Measurements from ENCODE around the gene SUN1. TPM values are rescaled to one million over a fixed set of nuclear protein-coding genes. Genes with fewer than 3 reads are reported as not detected.

Gene SUN1
- total and polyA plus RNA-seq, 2 of the 8 experiments (the other 6 are each of a cell fraction or from before 2014, with no cell fraction given), result 108 to 158 TPM

DNA sequence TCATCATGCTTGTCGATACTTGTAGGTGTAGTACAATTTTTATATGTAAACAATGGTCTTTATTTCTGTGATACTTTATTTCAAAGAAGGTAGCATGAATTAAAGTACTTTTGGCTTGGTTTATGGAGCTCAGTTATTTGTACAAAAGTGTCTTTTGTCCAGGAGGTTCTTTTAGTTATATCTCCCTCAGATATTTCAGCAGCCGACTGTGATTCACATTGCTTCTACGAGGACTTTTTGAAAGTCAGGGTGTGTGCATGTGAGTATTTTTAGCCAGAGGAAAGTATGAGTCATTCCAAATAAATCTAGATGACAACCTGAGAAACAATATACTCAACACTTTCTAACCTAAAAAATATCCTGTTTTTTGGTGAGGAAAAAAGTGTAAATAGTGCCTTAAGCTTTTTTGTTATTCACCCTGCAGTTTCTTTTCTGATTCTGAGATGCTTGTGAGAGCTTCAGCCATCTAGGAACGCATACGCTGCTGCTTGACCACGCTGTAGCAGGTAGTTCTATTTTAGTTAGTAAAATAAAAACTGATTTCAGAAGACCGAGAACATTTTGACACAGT is 595 bp upstream of the SUN1 start:
- Histone ChIP-seq H3K9ac (replicated peaks in 1 of 4; ENCODE audit: extremely low read depth in 1 of 4, low read depth in 3 of 4, low read length in 3 of 4) (no peak overlapping the region), H2AK5ac (ENCODE audit: low read depth, low read length) (no peak overlapping the region), H2BK120ac (replicated peaks; ENCODE audit: low read depth, low read length) (no peak overlapping the region), H3K79me1 (ENCODE audit: low read depth, low read length) (peaks cover 14% of the 10 kb centered on the region), H3K23me2 (ENCODE audit: low read depth, low read length) (no peaks in the 10 kb centered on the region), H4K5ac (ENCODE audit: insufficient read length, low read depth, low read length) (no peak overlapping the region), H4K91ac (replicated peaks; ENCODE audit: insufficient read length, low read length) (no peak overlapping the region), H3K79me2 (ENCODE audit: control insufficient read depth in 1 of 2, insufficient read depth in 2 of 2, low read length in 2 of 2) (peaks cover 33 to 96% of the 10 kb centered on the region in 2 experiments), H2BK20ac (ENCODE audit: low read length) (no peak overlapping the region), H3K27ac (ENCODE audit: low read depth, low read length) (no peak overlapping the region), H3K4me3 (ENCODE audit: extremely low read depth in 1 of 4, insufficient read depth in 2 of 4, low read depth in 3 of 4, low read length in 4 of 4) (peak overlapping the region in 1 of 4 experiments; percentile 3; a peak in 1 of 8 replicates), H4K20me1 (replicated peaks in 1 of 2; ENCODE audit: control insufficient read depth in 1 of 2, insufficient read depth in 2 of 2, low read length in 2 of 2) (peaks cover 32 to 40% of the 10 kb centered on the region in 2 experiments), H3K18ac (ENCODE audit: extremely low read depth, low read length) (no peak overlapping the region; the same call in 1 of the 2 replicates), H3K27me3 (replicated peaks in 1 of 4; ENCODE audit: control insufficient read depth in 3 of 4, extremely low read depth in 1 of 4, insufficient read depth in 3 of 4, low read length in 3 of 4) (no peaks in the 10 kb centered on the region), H4K8ac (ENCODE audit: extremely low read depth, insufficient read depth, low read length) (no peak overlapping the region), H2AFZ (ENCODE audit: low read length) (no peak overlapping the region), H3K4ac (replicated peaks; ENCODE audit: insufficient read length, low read depth, low read length) (no peak overlapping the region), H3K23ac (ENCODE audit: insufficient read length) (no peak overlapping the region), H2BK15ac (ENCODE audit: low read length) (no peak overlapping the region), H3K56ac (replicated peaks; ENCODE audit: insufficient read length, low read depth, low read length) (no peak overlapping the region), H3K4me2 (ENCODE audit: insufficient read depth in 1 of 2, low read depth in 2 of 2, low read length in 2 of 2) (peak overlapping the region; percentile 20 to 48; a peak in 2 of 4 replicates), H2BK12ac (ENCODE audit: low read depth, low read length) (no peak overlapping the region), H3K14ac (ENCODE audit: insufficient read length) (no peak overlapping the region), H3K9me3 (ENCODE audit: insufficient read depth in 2 of 2, low read depth in 1 of 2, low read length in 1 of 2) (no peaks in the 10 kb centered on the region), H3K4me1 (replicated peaks in 1 of 4; ENCODE audit: control insufficient read depth in 3 of 4, insufficient read depth in 4 of 4, low read length in 3 of 4) (peaks cover under 1 to 16% (median 5%) of the 10 kb centered on the region in 4 experiments), H3K36me3 (ENCODE audit: control insufficient read depth in 2 of 4, insufficient read depth in 4 of 4, low read length in 3 of 4) (no peaks in the 10 kb centered on the region; a peak in 1 of 8 replicates), H2BK5ac (ENCODE audit: low read depth, low read length) (peak overlapping the region; percentile 61; the same call in 1 of the 2 replicates)
- FAIRE-seq (no peak), DNase-seq (ENCODE audit: low read depth in 1 of 2, low spot score in 2 of 2) (no peak)
- 68% methylated on average over 7 of the region's 7 CpGs; no CpG with 5 or more reads in 1 of the 2 experiments for WGBS, 2 experiments (ENCODE audit: extremely low coverage in 1 of 2, insufficient coverage in 1 of 2, insufficient read length in 1 of 2, insufficient replicate concordance in 2 of 2, low coverage in 1 of 2, low lambda C conversion rate in 2 of 2, missing lambda C conversion rate in 1 of 2)
- ChIA-PET POLR2A (ENCODE audit: partially characterized antibody) (interaction anchor here (1.1 to 2.0 kb wide), 4 partner anchors 9 to 45 kb away, joined by 3 to 8 read pairs (median 4); no protein-coding TSS in a partner anchor), CTCF (ENCODE audit: partially characterized antibody) (interaction anchor here (0.8 to 2.2 kb wide), 6 partner anchors 10 to 45 kb away, joined by 3 to 7 read pairs (median 4); no protein-coding TSS in a partner anchor)
- TF ChIP-seq SRF (IDR thresholded peaks at IDR 0.05; ENCODE audit: low read depth, low read length) (no peak), JUND (IDR thresholded peaks at IDR 0.05; ENCODE audit: low read length) (peak; percentile 35; the same call in 1 of the 2 replicates)
